Heart left ventricle (tissue), 16 donors: ENCODE data around the gene HAUS7. TPM values are rescaled to one million over a fixed set of nuclear protein-coding genes. Genes with fewer than 3 reads are reported as not detected.

Source experiments
- ATAC-seq, 4 donors: fragments of 200-7000 bp; cut with Tn5 transposase; one replicate each; pipeline ENCODE4 v1.9.1; 2020 to 2022; ENCODE audit warnings: moderate library complexity in 4 of 4, mild to moderate bottlenecking in 3 of 4, moderate number of reproducible peaks in 1 of 4
- DNase-seq, 5 donors: peaks; one replicate each; pipeline ENCODE4 v3.0.0-alpha.2; 2020
- H3K27ac ChIP-seq, 12 donors: fragments of 200-600 bp; sonication (generic) in 4 of 12; one replicate each; pipeline versions ENCODE4 v1.5.0 to v1.8.0; 2016 to 2022; ENCODE audit warnings: mild to moderate bottlenecking in 2 of 12
- H3K27me3 ChIP-seq, 9 donors: fragments of 200-600 bp; sonication (generic) in 2 of 9; one replicate each; pipeline versions ENCODE4 v1.5.1 to v1.8.0; 2016 to 2022; ENCODE audit warnings: mild to moderate bottlenecking in 3 of 9
- H3K36me3 ChIP-seq, 9 donors: fragments of 200-600 bp; sonication (generic) in 2 of 9; one replicate each; pipeline versions ENCODE4 v1.5.0 to v1.8.0; 2018 to 2022; ENCODE audit warnings: mild to moderate bottlenecking in 2 of 9
- H3K4me1 ChIP-seq, 12 donors: fragments of 200-600 bp; sonication (generic) in 4 of 12; one replicate each; pipeline versions ENCODE4 v1.5.0 to v1.8.0; 2016 to 2022; ENCODE audit warnings: mild to moderate bottlenecking in 3 of 12
- H3K4me3 ChIP-seq, 12 donors: fragments of 200-600 bp; sonication (generic) in 4 of 12; one replicate each; pipeline versions ENCODE4 v1.5.0 to v1.8.0; 2017 to 2022; ENCODE audit warnings: mild to moderate bottlenecking in 9 of 12, moderate library complexity in 4 of 12
- H3K9me3 ChIP-seq, 12 donors: fragments of 200-600 bp; sonication (generic) in 4 of 12; one replicate each; pipeline versions ENCODE4 v1.5.0 to v1.8.0; 2016 to 2022; ENCODE audit warnings: mild to moderate bottlenecking in 1 of 12
- CTCF ChIP-seq, 12 donors: fragments of 200-600 bp; sonication (generic) in 4 of 12; IDR thresholded peaks; one replicate each; pipeline versions ENCODE4 v1.5.0 to v1.8.0; 2018 to 2022; ENCODE audit warnings: antibody characterized with exemption in 12 of 12, mild to moderate bottlenecking in 5 of 12
- POLR2A ChIP-seq, 2 donors: fragments of 450-650 bp; IDR thresholded peaks; one replicate each; pipeline ENCODE4 v1.6.1; 2017; ENCODE audit warnings: antibody characterized with exemption in 2 of 2, mild to moderate bottlenecking in 2 of 2, moderate library complexity in 2 of 2
- WGBS, 4 donors: extraction: QIAGEN DNeasy Blood & Tissue Kit in 2 of 4; methylation state at CpG; one replicate each; pipeline versions ENCODE4 v1.1.5 to v1.1.7; 2013 to 2018; 5-methylcytosine and 5-hydroxymethylcytosine counted together
- intact Hi-C, 10 donors: fragments of 100-400 bp; cut with DNase I; formaldehyde crosslinking; loops; one replicate each; pipeline versions ENCODE4 v1.11.1 to v1.14.2; 2022
- polyA plus RNA-seq, 2 donors: library from polyadenylated mRNA; stranded (reverse); fragments of 200-250 nt; gene quantifications; one replicate each; pipeline ENCODE4 v1.2.3, GENCODE V29; 2013
- total RNA-seq, 9 donors: library from RNA; depleted of rRNA in 2 of 9; stranded (reverse); fragments of >200 nt in 2 of 9; fragmentation: NEBNext Ultra II Directional in 3 of 9; extraction: Animal tissue kit (Norgen Biotek cat#: 25700) in 3 of 9; gene quantifications; one replicate each; pipeline versions ENCODE4 v1.1.0 to v1.2.4, GENCODE V29; 2016 to 2023
- donor health status: ischemic (EF 13 %, LVEDD 7.1; RV severe dilation, severe dysfunction).
- donor health status: healthy with polysubstance abuse.
- donor health status: DM: no; HTN: yes; CAD: no.
- donor health status: DM: no; HTN: no; CAD: no.
- donor health status: ischemic (EF 25% LVEDD 6.9; RV normal size, moderate dysfunction).
- donor health status: ischemic (EF 25% LVEDD 5.7; RV mildly dilated, moderate dysfunction).
- donor health status: healthy.
- donor health status: DM: yes; HTN: yes; CAD: no.
- donor health status: ischemic (EF 35%, LVEDD 5.7; RV mildly dilated, moderate dysfunction).
- donor health status: nonischemic (EF 11% LVEDD 7.7; RV severe dilation, severe dysfunction).
- donor health status: DM: yes; HTN: yes; CAD: no.
- donor health status: PGD.
- donor health status: ischemic (EF 29% LVEDD 5.4; RV normal size, mild dysfunction).
- donor health status: nonischemic (EF 23%, LVEDD 6.1; RV moderate dilation, normal function).

The HAUS7 gene
- total and polyA plus RNA-seq, 11 donors: 15.3 to 28.2 (median 20.2) TPM

GRCh38 chrX:153433781-153434285 is 36.5 kb downstream of the HAUS7 start:
- Histone ChIP-seq H3K36me3 (no peaks in the 10 kb centered on the region), H3K4me3 (no peak overlapping the region), H3K4me1 (no peaks in the 10 kb centered on the region), H3K27me3 (peaks cover 0 to 23% (median 0%) of the 10 kb centered on the region in 9 donors), H3K9me3 (peaks cover 0 to 11% (median 0%) of the 10 kb centered on the region in 12 donors), H3K27ac (no peak overlapping the region)
- ATAC-seq: no peak
- no peak for DNase-seq
- WGBS, 4 donors: 87 to 91% (median 91%) methylated on average over 8 to 17 of the region's 17 CpGs
- intact Hi-C loops: loop anchor here in 1 of 10 donors (10.0 kb wide), 1 partner anchor 399 kb away; no protein-coding TSS in a partner anchor
- TF ChIP-seq POLR2A (IDR thresholded peaks at IDR 0.05) (no peak), CTCF (IDR thresholded peaks at IDR 0.05) (no peak)

- 75 to 81% (median 77%) methylated on average over 7 to 12 of the region's 12 CpGs for WGBS, 4 donors
- Histone ChIP-seq H3K4me1 (no peaks in the 10 kb centered on the region), H3K27me3 (peaks cover 0 to 20% (median 0%) of the 10 kb centered on the region in 9 donors), H3K9me3 (peaks cover 0 to 11% (median 0%) of the 10 kb centered on the region in 12 donors), H3K36me3 (no peaks in the 10 kb centered on the region), H3K27ac (no peak overlapping the region), H3K4me3 (no peak overlapping the region)
- ATAC-seq (no peak), DNase-seq (no peak)
- intact Hi-C loops: loop anchor here in 1 of 10 donors (10.0 kb wide), 1 partner anchor 398 kb away; no protein-coding TSS in a partner anchor
- TF ChIP-seq POLR2A (IDR thresholded peaks at IDR 0.05) (no peak), CTCF (IDR thresholded peaks at IDR 0.05) (no peak)
Observed at GRCh38 chrX:153433161-153433680, 37.2 kb downstream of the HAUS7 start.

GRCh38 chrX:153430796-153431195 is 39.6 kb downstream of the HAUS7 start:
- no peak overlapping the region for H3K27ac ChIP-seq
- ATAC-seq: no peak
- no peak overlapping the region for H3K4me3 ChIP-seq
- WGBS, 4 donors: 85 to 91% (median 89%) methylated on average over 6 of the region's 6 CpGs
- H3K4me1 ChIP-seq: no peaks in the 10 kb centered on the region
- H3K36me3 ChIP-seq: no peaks in the 10 kb centered on the region
- DNase-seq: no peak
- intact Hi-C loops: loop anchor here in 1 of 10 donors (10.0 kb wide), 1 partner anchor 396 kb away; no protein-coding TSS in a partner anchor
- H3K9me3 ChIP-seq: peaks cover 0 to 11% (median 0%) of the 10 kb centered on the region in 12 donors
- TF ChIP-seq POLR2A (IDR thresholded peaks at IDR 0.05): no peak
- no peak for TF ChIP-seq CTCF (IDR thresholded peaks at IDR 0.05)
- peaks cover 0 to 6% (median 0%) of the 10 kb centered on the region in 9 donors for H3K27me3 ChIP-seq

GRCh38 chrX:153426204-153426603 is 44.2 kb downstream of the HAUS7 start:
- intact Hi-C loops: no loop called here
- WGBS, 4 donors: 83 to 93% (median 88%) methylated on average over 3 of the region's 3 CpGs
- no peak for DNase-seq
- no peaks in the 10 kb centered on the region for H3K4me1 ChIP-seq
- no peak for ATAC-seq
- peaks cover 0 to 7% (median 0%) of the 10 kb centered on the region in 12 donors for H3K9me3 ChIP-seq
- TF ChIP-seq CTCF (IDR thresholded peaks at IDR 0.05) (no peak), POLR2A (IDR thresholded peaks at IDR 0.05) (no peak)
- peaks cover 0 to under 1% (median 0%) of the 10 kb centered on the region in 9 donors for H3K36me3 ChIP-seq
- H3K27me3 ChIP-seq: no peaks in the 10 kb centered on the region
- H3K27ac ChIP-seq: no peak overlapping the region
- H3K4me3 ChIP-seq: no peak overlapping the region
